Measurements from ENCODE around the gene CYP24A1. TPM values are rescaled to one million over a fixed set of nuclear protein-coding genes. Genes with fewer than 3 reads are reported as not detected.

Gene CYP24A1
- total RNA-seq, 1 donor from 2014 or later, result not detected

- DNase-seq (ENCODE audit: low read depth in 2 of 2), result no peak
These were observed 16.6 kb downstream of the CYP24A1 start for GRCh38 chr20:54156981-54157835.

GRCh38 chr20:54156522-54156921 lies 17.3 kb downstream of the CYP24A1 start:
- DNase-seq (ENCODE audit: low read depth in 2 of 2), result no peak

GRCh38 chr20:54155736-54156317 lies 18.0 kb downstream of the CYP24A1 start:
- DNase-seq (ENCODE audit: low read depth in 2 of 2), result no peak

GRCh38 chr20:54154439-54154838 lies 19.3 kb downstream of the CYP24A1 start:
- DNase-seq (ENCODE audit: low read depth in 2 of 2), result no peak

GRCh38 chr20:54153847-54154246 lies 19.9 kb downstream of the CYP24A1 start:
- no peak for DNase-seq (ENCODE audit: low read depth in 2 of 2)

GRCh38 chr20:54153041-54153327 lies 20.8 kb downstream of the CYP24A1 start:
- no peak for DNase-seq (ENCODE audit: low read depth in 2 of 2)

GRCh38 chr20:54152227-54153040 lies 21.4 kb downstream of the CYP24A1 start:
- no peak for DNase-seq (ENCODE audit: low read depth in 2 of 2)

GRCh38 chr20:54151511-54152226 lies 22.1 kb downstream of the CYP24A1 start:
- no peak for DNase-seq (ENCODE audit: low read depth in 2 of 2)

GRCh38 chr20:54151075-54151439 lies 22.7 kb downstream of the CYP24A1 start:
- DNase-seq (ENCODE audit: low read depth in 2 of 2), result no peak

GRCh38 chr20:54149765-54150264 lies 24.0 kb downstream of the CYP24A1 start:
- DNase-seq (ENCODE audit: low read depth in 2 of 2), result no peak

- no peak for DNase-seq (ENCODE audit: low read depth in 2 of 2)
These were observed 24.6 kb downstream of the CYP24A1 start for GRCh38 chr20:54148947-54149764.

GRCh38 chr20:54146672-54147071 lies 27.1 kb downstream of the CYP24A1 start:
- DNase-seq (ENCODE audit: low read depth in 2 of 2), result no peak

GRCh38 chr20:54144847-54145414 lies 28.9 kb downstream of the CYP24A1 start:
- DNase-seq (ENCODE audit: low read depth in 2 of 2), result no peak

GRCh38 chr20:54140927-54141566 lies 32.7 kb downstream of the CYP24A1 start:
- DNase-seq (ENCODE audit: low read depth in 2 of 2), result no peak

GRCh38 chr20:54140486-54140885 lies 33.3 kb downstream of the CYP24A1 start:
- no peak for DNase-seq (ENCODE audit: low read depth in 2 of 2)

GRCh38 chr20:54140067-54140466 lies 33.7 kb downstream of the CYP24A1 start:
- no peak for DNase-seq (ENCODE audit: low read depth in 2 of 2)

GRCh38 chr20:54139188-54139587 lies 34.6 kb downstream of the CYP24A1 start:
- DNase-seq (ENCODE audit: low read depth in 2 of 2), result no peak

- no peak for DNase-seq (ENCODE audit: low read depth in 2 of 2)
These were observed 35.4 kb downstream of the CYP24A1 start for GRCh38 chr20:54138427-54138826.

GRCh38 chr20:54137115-54137514 lies 36.7 kb downstream of the CYP24A1 start:
- no peak for DNase-seq (ENCODE audit: low read depth in 2 of 2)
